K562 (cell line): ENCODE results near the gene GYS1. TPM values are rescaled to one million over a fixed set of nuclear protein-coding genes. Genes with fewer than 3 reads are reported as not detected.

Experiments used
- ESRRB ChIP-seq: fragments of 250-450 bp; sonication (Bioruptor Pico); IDR thresholded peaks from 2 replicates; pipeline ENCODE4 v1.5.0; 2020; ENCODE audit warnings: mild to moderate bottlenecking, moderate library complexity, borderline replicate concordance
- HDAC6 ChIP-seq: IDR thresholded peaks from 2 replicates; pipeline ENCODE4 v1.6.1; 2012; ENCODE audit warnings: low read depth, mild to moderate bottlenecking, control low read depth, inconsistent platforms, low read length, moderate library complexity
- HNRNPH1 ChIP-seq: fragments of 200-400 bp; formaldehyde crosslinking; optimal IDR thresholded peaks from 2 replicates; pipeline ENCODE3; 2017; ENCODE audit warnings: low read depth, mild to moderate bottlenecking, low read length, moderate library complexity
- KLF10 ChIP-seq: fragments of 250-450 bp; sonication (Bioruptor Pico); IDR thresholded peaks from 2 replicates; pipeline ENCODE4 v1.6.1; 2021; ENCODE audit warnings: matching md5 sums
- MAFG ChIP-seq: fragments of 450-650 bp; conservative IDR thresholded peaks from 2 replicates; pipeline ENCODE4 v1.6.1; 2016; ENCODE audit warnings: missing genetic modification characterization, missing compliant biosample characterization
- NFATC3 ChIP-seq: fragments of 450-650 bp; IDR thresholded peaks from 2 replicates; pipeline ENCODE4 v1.6.1; 2017; ENCODE audit warnings: mild to moderate bottlenecking
- NFIX ChIP-seq: fragments of 250-450 bp; sonication (Bioruptor Pico); IDR thresholded peaks from 2 replicates; pipeline ENCODE4 v1.4.0; 2020; ENCODE audit warnings: low read depth, mild to moderate bottlenecking, moderate library complexity
- NUFIP1 ChIP-seq: fragments of 450-650 bp; IDR thresholded peaks from 2 replicates; pipeline ENCODE4 v1.6.1; 2018; ENCODE audit not compliant: partially characterized antibody
- POLR2AphosphoS2 ChIP-seq: IDR thresholded peaks from 2 replicates; pipeline ENCODE4 v1.6.1; 2012; ENCODE audit warnings: low read length, improper control_type of control experiment
- POLR3A ChIP-seq: IDR thresholded peaks from 2 replicates; pipeline ENCODE4 v1.6.1; 2011; ENCODE audit warnings: borderline replicate concordance, mild to moderate bottlenecking, moderate library complexity; ENCODE audit not compliant: insufficient read length, insufficient read depth; ENCODE audit errors: extremely low read depth
- PREB ChIP-seq: sonication (generic); formaldehyde crosslinking; IDR thresholded peaks from 2 replicates; pipeline ENCODE4 v1.8.1; 2023; ENCODE audit warnings: mild to moderate bottlenecking, missing genetic modification reagents
- TRIM24 ChIP-seq, 2 experiments: fragments of 450-650 bp; IDR thresholded peaks; 2 replicates each; pipeline ENCODE4 v1.6.1; 2016
- ZBTB17 ChIP-seq: fragments of 450-650 bp; formaldehyde crosslinking; IDR thresholded peaks from 2 replicates; pipeline ENCODE4 v1.4.0; 2020; ENCODE audit warnings: mild to moderate bottlenecking
- ZNF217 ChIP-seq: sonication (generic); formaldehyde crosslinking; IDR thresholded peaks from 2 replicates; pipeline ENCODE4 v1.8.0; 2022; ENCODE audit warnings: mild to moderate bottlenecking, missing genetic modification reagents
- ZNF407 ChIP-seq: fragments of 450-650 bp; IDR thresholded peaks from 2 replicates; pipeline ENCODE4 v1.6.1; 2016; ENCODE audit warnings: low read depth
- ZNF778 ChIP-seq: fragments of 450-650 bp; formaldehyde crosslinking; IDR thresholded peaks from 2 replicates; pipeline ENCODE4 v1.4.0; 2020; ENCODE audit warnings: mild to moderate bottlenecking, moderate library complexity
- polyA plus RNA-seq, 8 experiments: library from polyadenylated mRNA; depleted of rRNA in 4 of 8; stranded (reverse) in 5 of 8; unstranded in 3 of 8; fragments of >200 nt; fragmentation: Nextera tagmentation in 2 of 8; fragmentation: Illumina TruSeq in 1 of 8; extraction: Ambion mirVana in 2 of 8; extraction: Trizol in 1 of 8; gene quantifications; 2 replicates each; pipeline versions ENCODE4 v1.2.1 to v1.2.3, GENCODE V29; 2011 to 2014; ENCODE audit warnings: inconsistent platforms in 1 of 8, missing spikeins in 1 of 8
- total RNA-seq, 7 experiments: library from RNA; depleted of rRNA in 6 of 7; stranded (reverse); fragments of >200 nt in 6 of 7; fragmentation: Illumina TruSeq in 2 of 7; extraction: Trizol in 2 of 7; gene quantifications; 2 replicates each; pipeline versions ENCODE4 v1.2.1 to v1.2.3, GENCODE V29; 2011 to 2021; ENCODE audit warnings: low replicate concordance in 1 of 7

Gene GYS1
- total and polyA plus RNA-seq, 9 of the 15 experiments (the other 6 are each of a cell fraction or from before 2014, with no cell fraction given), result 1.9 to 31.1 (median 15.2) TPM

GRCh38 chr19:48962029-48962848 lies 30.9 kb downstream of the GYS1 start (continued):
- no peak for TF ChIP-seq PREB (CRISPR knock-in tag)
- no peak for TF ChIP-seq ZNF778 (CRISPR knock-in tag)
- TF ChIP-seq KLF10, result no peak
- no peak for TF ChIP-seq MAFG (tag)
- TF ChIP-seq HNRNPH1, result no peak
- TF ChIP-seq POLR3A, result no peak
- TF ChIP-seq HDAC6, result no peak
- TF ChIP-seq NUFIP1, result no peak
- TF ChIP-seq ZBTB17 (CRISPR knock-in tag), result 0 out of 2 replicates have a peak, but pooled peaks have one; percentile 69
- TF ChIP-seq NFIX (CRISPR knock-in tag), result no peak
- no peak for TF ChIP-seq ESRRB
- no peak for TF ChIP-seq ZNF407
- peak; percentile 78 for TF ChIP-seq NFATC3
- TF ChIP-seq TRIM24 (IDR thresholded peaks at IDR 0.05), result peak in 1 of 2 experiments; percentile 29; a peak in 1 of 4 replicates
- no peak for TF ChIP-seq ZNF217 (CRISPR knock-in tag)
- no peak; the same call in 1 of the 2 replicates for TF ChIP-seq POLR2AphosphoS2
